HG03135 (cell line): Measurements from ENCODE around the gene NANS.
A peak's percentile ranks its signal among the peaks of the same experiment; 100 is the strongest.
"Not testable (repeated sequence)": the region's sequence is repeated elsewhere in the genome, so short reads cannot be mapped to it uniquely, and the experiment has no call there.

ENCODE experiments used
- ATAC-seq: cut with Tn5 transposase; IDR thresholded peaks from one replicate; pipeline ENCODE4 v1.9.1; 2021; ENCODE audit warnings: mild to moderate bottlenecking, moderate library complexity; ENCODE audit not compliant: unreplicated experiment

Gene NANS

GRCh38 chr9:98099346-98099745 is 42.8 kb downstream of the NANS start:
- no peak for ATAC-seq

GRCh38 chr9:98099898-98100297 is 43.4 kb downstream of the NANS start:
- no peak for ATAC-seq

- no peak for ATAC-seq
Measured at GRCh38 chr9:98100456-98100855, 43.9 kb downstream of the NANS start.

- no peak for ATAC-seq
Measured at GRCh38 chr9:98101416-98101815, 44.9 kb downstream of the NANS start.

GRCh38 chr9:98101868-98102273 is 45.3 kb downstream of the NANS start:
- ATAC-seq: peak; percentile 97

GRCh38 chr9:98104445-98104881 is 47.9 kb downstream of the NANS start:
- ATAC-seq: no peak

DNA sequence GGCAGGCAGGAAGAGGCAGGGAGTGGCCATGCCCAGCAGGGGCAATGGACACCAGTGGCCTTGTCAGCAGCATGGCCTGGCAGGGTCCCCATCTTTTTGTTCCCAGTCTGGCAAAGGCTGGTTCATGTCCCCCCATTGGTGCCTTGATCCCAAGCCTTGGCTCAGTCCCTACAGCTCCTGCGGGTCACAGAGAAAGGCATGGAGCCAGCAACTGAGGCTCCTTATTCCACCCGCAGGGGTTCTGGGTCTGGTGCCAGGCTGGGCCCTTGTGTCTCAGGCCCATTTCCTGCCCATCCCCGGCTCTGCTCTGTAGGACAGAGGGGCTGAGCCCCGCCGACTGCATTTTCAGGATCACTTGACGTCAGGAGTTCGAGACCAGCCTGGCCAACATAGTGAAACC is 48.5 kb downstream of the NANS start:
- ATAC-seq: no peak

DNA sequence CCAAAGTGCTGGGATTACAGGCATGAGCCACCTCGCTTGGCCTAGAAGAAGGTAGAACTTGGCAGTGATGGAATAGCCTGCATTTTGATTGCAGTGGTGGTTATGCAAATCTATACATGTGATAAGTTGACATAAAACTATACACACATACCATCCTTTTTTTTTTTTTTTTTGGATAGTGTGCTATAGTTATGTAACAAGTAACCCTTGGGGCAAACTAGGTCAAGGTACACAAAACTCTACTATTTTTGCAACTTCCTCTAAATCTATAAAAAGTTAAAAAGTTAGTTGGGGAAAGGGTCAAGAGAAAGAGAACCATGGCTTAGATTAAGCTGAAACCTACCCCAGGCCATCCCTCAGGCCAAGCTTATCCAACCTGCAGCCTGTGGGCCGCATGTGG is 51.4 kb downstream of the NANS start:
- no peak for ATAC-seq

- peak; percentile 72 for ATAC-seq
Measured at GRCh38 chr9:98108531-98109031, 52.0 kb downstream of the NANS start.

GRCh38 chr9:98109052-98109451 is 52.5 kb downstream of the NANS start:
- no peak for ATAC-seq

- ATAC-seq: not testable (repeated sequence)
Measured at GRCh38 chr9:98117097-98117496, 60.6 kb downstream of the NANS start.

GRCh38 chr9:98117984-98118639 is 61.6 kb downstream of the NANS start:
- ATAC-seq: peak; percentile 42

- peak; percentile 56 for ATAC-seq
Measured at GRCh38 chr9:98118640-98119601, 62.4 kb downstream of the NANS start, which contains the start of gene TRIM14. Gene TRIM14 (minus strand): TSS chr9:98119222. CDS start chr9:98119188, 34 bp downstream.

DNA sequence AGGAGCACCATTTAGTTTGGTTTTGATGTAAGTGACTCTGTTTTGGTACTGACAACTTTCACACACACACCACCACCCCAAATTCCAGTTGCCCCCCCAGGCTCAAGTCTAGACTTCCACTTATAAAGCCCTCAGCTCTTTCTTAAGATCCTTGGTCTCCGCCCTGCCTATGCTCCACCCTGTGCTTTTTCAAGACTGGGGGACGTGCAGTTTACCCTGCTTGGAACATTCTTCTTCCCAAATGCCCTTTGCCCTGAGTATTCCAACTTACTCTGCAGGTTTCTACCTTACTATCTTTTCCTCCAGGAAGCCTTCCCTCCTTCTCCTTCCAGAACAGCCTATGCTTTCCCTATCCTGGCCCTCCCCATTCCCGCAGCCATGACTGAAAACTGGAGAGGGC is 63.9 kb downstream of the NANS start:
- no peak for ATAC-seq

- ATAC-seq: no peak
Measured at GRCh38 chr9:98121058-98121457, 64.5 kb downstream of the NANS start.

DNA sequence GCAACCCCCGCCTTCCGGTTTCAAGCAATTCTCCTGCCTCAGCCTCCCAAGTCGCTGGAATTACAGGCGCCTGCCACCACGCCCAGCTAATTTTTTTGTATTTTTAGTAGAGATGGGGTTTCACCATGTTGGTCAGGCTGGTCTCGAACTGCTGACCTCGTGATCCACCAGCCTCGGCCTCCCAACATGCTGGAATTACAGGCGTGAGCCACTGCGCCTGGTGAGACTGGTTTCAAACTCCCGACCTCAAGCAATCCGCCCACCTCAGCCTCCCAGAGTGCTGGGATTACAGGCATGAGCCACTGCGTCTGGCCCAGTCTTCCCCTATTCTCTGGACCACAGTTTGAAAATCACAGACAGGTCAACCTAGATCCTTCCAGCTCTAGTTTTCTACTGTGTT is 67.6 kb downstream of the NANS start:
- not testable (repeated sequence) for ATAC-seq

- no peak for ATAC-seq
Measured at GRCh38 chr9:98124637-98125426, 68.3 kb downstream of the NANS start.

DNA sequence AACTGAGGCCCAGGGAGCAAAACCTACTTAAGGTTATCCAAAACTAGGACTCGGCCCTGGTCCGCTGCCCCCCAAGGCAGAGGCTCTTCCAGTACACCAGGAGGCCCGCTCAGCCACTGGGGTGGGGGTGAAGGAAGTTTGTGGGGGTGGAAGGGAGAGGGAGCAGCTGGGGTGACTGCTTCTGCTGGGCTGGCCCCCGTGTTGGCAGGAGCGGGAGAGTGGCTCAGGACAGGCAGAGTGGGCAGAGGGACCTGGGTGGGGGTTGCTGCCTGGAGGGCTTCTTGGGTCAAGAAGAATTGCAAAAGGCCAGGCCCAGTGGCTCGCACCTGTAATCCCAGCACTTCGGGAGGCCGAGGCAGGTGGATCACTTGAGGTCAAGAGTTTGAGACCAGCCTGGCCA is 70.7 kb downstream of the NANS start:
- ATAC-seq: no peak

DNA sequence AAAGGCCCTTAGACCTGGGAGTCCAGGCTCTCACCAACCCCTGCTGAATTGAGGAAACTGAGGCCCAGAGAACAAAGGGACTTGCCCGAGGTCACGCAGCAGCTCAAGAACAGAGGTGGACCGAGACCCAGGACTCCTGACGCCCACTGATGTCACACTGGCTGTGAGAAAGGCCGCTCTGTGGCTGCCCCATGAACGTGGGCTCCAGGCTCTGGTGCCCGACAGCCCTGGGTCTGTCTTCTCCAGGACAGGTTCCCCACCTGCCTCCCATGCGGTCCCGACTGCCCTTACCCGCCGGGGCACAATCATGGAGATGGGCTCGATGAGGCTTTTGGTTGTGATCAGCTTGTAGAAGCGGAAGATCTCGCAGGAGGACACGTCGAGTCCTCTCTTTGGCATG is 71.8 kb downstream of the NANS start:
- ATAC-seq: no peak

GRCh38 chr9:98129451-98129881 is 72.9 kb downstream of the NANS start:
- no peak for ATAC-seq

DNA sequence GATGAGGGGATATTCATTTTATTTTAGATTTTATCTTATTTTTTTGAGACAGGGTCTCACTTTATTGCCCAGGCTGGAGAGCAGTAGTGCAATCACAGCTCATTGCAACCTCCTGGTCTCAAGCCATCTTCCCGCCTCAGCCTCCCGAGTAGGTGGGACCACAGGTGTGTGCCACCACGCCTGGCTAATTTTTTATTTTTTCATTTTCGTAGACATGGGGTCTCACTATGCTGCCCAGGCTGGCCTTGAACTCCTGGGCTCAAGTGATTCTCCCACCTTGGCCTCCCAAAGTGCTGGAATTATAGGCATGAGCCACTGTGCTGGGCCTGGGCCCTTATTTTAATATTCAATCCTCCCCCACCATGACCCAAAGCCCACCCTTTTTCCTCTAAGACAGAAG is 73.5 kb downstream of the NANS start:
- ATAC-seq: not testable (repeated sequence)
